GM10266 (cell line): ENCODE results near the gene GALNT14.

Experiments
- DNase-seq: peaks from one replicate; pipeline ENCODE4 v3.0.0; 2012; ENCODE audit errors: extremely low spot score
- TF ChIP-seq, protein P1 (sequence below): IDR thresholded peaks from 2 replicates; pipeline ENCODE4 v1.5.1; 2012; ENCODE audit warnings: mild to moderate bottlenecking, low read depth; ENCODE audit not compliant: control insufficient read depth, insufficient read depth; ENCODE audit errors: missing control alignments

Gene GALNT14

DNA sequence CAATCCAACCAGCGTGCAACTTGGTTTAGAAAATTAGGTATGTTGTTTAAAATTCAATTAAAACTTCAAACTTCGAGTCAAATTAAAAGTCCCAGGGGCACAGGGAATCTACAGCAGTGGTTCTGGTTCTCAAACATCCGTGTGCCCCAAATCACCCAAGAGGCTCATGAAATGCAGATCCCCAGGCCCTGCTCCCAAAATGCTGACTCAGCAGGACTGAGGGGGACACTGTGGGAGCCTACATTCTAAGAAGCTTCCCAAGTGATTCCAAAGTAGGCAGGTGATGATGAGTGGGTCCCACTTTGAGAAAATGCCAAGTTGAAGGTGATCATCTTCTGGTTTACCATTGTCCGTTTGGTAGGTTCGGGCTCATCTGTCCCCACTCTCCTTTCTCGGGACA, 82.3 kb downstream of the GALNT14 start:
- DNase-seq, result no peak
- TF ChIP-seq, protein P1, sequence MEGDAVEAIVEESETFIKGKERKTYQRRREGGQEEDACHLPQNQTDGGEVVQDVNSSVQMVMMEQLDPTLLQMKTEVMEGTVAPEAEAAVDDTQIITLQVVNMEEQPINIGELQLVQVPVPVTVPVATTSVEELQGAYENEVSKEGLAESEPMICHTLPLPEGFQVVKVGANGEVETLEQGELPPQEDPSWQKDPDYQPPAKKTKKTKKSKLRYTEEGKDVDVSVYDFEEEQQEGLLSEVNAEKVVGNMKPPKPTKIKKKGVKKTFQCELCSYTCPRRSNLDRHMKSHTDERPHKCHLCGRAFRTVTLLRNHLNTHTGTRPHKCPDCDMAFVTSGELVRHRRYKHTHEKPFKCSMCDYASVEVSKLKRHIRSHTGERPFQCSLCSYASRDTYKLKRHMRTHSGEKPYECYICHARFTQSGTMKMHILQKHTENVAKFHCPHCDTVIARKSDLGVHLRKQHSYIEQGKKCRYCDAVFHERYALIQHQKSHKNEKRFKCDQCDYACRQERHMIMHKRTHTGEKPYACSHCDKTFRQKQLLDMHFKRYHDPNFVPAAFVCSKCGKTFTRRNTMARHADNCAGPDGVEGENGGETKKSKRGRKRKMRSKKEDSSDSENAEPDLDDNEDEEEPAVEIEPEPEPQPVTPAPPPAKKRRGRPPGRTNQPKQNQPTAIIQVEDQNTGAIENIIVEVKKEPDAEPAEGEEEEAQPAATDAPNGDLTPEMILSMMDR, result no peak

DNA sequence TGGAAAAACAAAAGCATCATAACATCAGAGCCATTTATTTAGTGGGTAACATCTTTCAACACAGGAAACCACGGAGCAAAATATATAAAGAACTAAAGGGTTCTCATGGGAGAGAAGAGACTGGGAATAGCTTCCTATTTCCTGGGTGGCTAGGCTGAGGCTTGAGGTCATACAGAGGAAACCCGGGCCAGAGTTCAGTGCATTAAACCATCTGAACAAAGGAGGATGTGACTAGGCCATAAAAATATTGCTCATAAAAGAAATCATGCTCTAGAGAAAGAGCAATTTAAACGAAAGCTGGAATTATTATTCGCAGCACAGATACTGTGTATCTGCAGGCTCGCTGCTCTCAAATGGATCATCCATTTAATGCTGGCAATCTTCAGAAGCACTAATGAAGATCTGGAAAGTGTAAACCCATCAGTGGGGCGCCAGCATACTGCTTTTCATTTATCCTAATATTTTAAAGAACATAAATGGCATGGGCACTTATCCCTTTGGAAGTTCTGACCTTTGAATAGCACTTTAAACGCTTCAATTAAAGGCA, 83.3 kb downstream of the GALNT14 start:
- TF ChIP-seq, protein P1, result no peak
- DNase-seq, result no peak

DNA sequence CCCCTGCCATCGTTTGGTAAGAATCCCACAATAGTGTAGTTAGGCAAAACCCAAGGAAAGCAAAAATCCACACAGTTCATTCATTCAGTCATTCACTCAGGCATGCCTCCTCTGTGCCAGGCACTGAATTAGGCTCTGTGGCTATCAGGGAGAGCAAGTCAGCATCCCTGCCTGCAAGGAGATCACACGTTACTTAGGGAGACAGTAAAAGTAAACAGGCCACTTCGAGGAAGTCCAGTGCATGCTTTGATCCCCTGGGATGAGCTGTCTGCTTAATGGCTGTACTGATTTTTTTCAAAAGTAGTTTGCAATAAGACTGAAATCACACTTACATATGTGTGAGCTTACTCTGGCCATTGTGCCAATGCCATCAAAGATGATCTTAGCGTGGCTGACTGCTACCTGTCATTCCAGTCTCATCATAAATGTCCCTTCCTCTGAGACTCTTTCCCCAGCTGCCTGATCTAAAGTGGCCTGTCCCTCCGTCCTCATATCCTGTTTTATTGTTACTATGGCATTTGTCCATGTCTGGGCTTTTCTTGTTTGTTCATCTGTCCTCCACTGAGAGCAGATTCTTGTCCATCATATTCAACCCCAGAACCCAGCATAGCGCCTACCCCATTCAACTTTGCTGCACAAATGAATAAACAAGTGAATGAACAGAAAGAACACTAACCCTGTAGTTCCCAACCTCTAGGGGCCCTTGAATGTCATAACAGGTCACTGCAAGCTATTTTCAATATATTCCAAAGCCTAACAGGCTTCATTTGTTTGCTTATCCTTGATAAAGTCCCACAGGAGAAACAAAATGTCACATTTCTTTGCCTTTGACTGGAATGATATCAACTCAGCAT, 84.1 kb downstream of the GALNT14 start:
- DNase-seq, result no peak
- TF ChIP-seq, protein P1, result no peak

DNA sequence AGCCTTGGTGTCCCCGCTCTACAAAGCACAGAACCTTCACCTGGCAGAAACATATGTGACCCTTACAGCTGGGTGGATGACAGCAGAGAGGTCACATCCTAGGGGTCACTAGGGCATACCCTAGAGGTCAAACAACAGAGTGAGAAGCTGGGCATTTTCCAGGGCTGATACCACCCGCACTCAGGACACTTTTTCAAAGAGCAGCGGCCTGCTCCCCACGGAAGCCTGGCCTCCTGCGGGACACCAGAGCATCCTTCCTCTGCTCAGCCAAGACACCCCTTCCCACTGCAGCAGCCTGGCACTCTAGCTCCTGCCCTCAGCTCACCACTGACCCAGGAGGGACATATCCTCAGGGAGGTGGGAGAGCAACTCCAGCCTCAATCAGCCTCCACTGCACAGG, 86.0 kb downstream of the GALNT14 start:
- TF ChIP-seq, protein P1, result no peak

DNA sequence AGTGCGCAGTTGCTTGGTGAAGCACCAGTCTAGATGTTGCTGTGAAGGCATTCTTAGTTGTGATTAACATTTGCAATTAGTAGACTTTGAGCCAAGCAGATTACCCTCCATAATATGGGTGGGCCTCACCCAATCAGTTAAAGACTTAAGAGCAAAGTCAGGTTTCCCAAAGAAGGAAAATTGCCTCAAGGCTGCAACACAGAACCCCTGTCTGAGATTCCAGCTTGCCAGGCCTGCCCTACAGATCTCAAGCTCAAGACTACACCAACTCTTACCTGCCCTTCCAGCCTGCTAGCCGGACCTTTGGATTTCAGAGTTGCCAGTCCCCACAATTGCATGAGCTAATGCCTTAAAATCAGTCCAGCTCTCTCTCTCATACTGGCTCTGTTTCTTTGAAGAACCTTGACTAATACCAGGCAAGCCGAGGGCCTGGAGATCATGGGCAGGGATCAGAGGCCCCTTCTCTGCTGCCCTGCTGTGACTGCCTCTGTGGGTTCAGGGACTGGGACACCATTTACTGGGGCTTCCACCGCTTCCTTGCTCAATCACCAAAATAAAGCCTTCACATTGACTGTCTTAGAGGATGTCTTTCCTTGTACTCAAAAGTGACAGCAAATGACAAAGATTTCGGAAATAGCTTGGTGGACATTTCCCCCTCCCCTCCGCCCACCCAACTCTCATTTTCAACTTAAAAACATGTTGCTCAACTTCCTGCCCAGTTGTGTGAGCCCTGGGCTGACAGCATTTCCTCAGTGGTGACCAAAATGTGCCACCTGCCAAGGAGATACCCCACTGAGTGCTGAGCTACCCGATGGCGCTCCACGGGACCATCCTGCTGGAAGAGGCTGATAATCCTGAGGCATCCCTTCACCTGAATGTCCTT, 86.7 kb downstream of the GALNT14 start:
- DNase-seq, result no peak
- TF ChIP-seq, protein P1, result no peak

More for the DNA sequence above, 86.0 kb downstream of the GALNT14 start:
- DNase-seq, result no peak

DNA sequence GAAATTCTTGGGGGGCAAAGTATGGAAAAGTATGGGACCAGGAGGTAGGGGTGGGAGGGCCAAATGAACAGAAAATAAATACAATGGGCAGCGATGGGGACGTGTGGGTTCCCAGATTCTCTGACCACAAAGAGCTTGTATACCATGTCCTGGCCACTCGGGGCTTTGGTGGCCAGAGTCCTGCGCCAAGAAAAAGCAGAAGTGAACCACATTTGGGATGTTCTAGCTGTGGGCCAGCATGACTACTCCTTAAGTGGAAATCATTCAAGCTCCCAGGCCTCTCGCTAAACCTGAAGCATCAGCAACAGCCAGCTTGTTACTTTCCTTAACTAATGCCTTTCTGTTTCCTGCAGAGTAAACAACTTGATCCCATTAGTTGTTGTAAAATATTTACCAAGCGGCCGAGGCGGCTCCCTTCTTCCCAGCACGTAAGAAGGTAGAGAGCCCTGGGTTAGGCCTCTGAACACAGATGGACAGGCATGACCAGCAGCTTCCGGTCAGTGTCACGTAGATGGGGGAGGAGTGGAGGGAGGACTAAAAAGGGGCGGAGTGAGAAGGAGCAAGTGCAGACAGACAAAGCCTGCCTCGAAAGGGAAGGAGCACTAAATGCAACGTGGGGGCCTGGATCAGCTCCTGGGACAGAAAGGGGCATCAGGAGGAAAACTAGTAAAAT, 88.2 kb downstream of the GALNT14 start:
- TF ChIP-seq, protein P1, result no peak
- DNase-seq, result no peak
